DMS114 treated with DMSO at 0.1 percent for 48 hours (cell line): ENCODE data around the gene ANKRD27.
A peak's percentile ranks its signal among the peaks of the same experiment; 100 is the strongest.
"Not testable (repeated sequence)": the region's sequence is repeated elsewhere in the genome, so short reads cannot be mapped to it uniquely, and the experiment has no call there.

Experiments used
- DNase-seq: peaks from one replicate; lab custom pipeline; 2025; ENCODE audit not compliant: unreplicated experiment; lab: John Stamatoyannopoulos, UW

Gene ANKRD27

DNA sequence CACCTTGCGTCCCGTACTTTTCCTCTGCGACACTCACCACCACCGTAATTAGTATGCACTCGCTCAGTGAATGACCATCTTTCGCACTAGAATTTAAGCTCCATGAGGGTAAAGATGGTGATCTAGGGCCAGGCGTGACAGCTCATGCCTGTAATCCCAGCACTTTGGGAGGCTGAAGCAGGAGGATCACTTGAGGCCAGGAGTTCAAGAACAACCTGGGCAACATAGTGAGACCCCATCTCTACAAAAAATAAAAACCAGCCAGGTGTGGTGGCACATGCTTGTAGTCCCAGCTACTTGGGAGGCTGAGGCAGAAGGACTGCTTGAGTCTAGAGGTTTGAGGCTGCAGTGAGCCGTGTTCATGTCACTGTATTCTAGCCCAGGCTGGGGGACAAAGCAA is 18.6 kb downstream of the ANKRD27 start:
- DNase-seq: not testable (repeated sequence)

DNA sequence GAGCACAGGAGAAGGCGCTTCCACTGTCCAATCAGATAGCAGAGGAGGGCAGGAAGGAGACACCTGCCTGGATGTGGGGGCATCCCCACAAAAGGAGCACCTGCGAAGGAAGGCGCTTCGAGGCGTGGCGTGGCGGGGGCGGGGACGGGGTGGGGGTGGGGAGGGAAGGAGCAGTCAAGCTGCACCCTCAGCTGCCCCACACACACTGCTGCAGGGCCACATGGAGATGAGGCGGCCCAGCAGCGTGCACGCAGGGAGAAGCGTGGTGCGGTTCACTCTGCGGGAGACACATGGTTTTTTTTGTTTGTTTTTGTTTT is 21.4 kb downstream of the ANKRD27 start:
- no peak for DNase-seq

DNA sequence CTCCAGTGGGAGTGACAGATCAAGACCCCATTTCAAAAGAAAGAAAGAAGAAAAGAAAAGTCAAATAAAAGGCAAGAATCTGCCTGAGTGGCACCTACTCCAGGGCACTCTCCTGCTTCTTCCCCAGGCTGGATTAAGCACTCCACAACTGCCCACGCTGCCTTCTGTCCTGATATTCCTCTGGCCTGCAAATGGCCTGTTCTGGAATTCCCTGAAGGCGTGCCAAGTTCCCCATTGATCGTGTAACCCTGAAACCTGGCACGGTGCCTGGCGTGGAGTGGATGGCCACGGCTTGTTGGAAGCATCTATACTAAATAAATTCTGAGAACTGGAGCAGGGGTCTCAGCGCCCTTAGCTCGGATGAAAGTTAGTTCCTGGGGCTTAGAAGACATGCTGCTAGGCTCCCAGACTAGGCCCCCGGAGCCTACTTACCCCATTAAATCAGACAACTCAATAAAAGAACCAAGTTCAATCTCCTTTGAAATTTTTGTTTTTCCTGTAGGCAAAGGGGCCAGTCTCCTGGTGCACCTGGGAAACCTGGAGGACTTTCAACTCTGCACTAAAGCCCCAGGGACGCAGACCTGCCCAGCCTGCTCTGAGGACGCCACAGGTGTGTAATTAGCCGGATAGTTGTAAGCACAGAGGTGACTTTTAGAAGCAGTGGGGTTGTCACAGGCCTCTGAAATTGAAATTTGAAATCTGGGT is 21.9 kb downstream of the ANKRD27 start:
- DNase-seq: no peak

DNA sequence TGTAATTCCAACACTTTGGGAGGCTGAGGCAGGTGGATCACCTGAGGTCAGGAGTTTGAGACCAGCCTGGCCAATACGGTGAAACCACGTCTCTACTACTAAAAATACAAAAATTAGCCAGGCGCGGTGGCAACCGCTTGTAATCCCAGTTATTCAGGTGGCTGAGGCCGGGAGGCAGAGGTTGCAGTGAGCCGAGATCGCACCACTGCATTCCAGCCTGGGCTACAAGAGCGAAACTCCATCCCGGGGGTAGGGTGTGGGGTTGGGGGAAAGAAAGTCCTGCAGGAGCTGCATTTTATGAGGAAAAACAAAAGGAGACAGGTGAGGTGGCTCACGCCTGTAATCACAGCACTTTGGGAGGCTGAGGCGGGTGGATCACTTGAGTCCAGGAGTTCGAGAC is 22.6 kb downstream of the ANKRD27 start:
- not testable (repeated sequence) for DNase-seq

DNA sequence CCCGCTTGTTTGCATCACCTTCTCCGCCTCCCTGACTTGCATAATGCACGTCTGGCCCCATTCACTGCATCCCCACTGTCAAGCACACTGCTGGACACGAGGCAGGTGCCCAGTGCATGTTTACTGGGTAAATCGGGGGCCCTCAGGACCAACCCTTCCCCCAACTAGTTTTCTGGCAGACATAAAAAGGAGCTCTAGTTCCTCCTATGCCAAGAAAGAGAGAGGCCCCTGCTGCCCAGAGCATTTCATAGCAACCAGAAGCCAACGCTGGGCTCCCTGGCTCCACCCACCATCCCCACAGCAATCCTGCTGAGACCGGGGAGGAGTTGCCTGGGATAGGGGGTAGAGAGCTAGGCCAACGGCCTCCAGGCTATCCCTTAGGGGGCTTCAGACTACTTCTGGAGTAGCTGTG is 23.2 kb downstream of the ANKRD27 start:
- peak; percentile 3 for DNase-seq

DNA sequence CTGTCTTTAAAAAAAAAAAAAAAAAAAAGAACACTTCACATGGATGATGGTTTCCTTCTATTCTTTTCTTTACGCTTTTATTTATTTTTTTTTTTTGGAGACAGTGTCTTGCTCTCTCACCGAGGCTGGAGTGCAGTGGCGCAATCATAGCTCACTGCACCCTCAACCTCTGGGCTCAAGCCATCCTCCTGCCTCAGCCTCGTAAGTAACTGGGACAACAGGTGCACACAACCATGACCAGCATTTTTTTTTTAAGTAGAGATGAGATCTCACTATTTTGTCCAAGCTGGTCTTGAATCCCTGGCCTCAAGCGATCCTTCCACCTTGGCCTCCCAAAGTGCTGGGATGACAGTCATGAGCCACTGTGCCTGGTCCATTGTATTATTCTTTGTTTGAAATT is 24.3 kb downstream of the ANKRD27 start:
- no peak for DNase-seq

DNA sequence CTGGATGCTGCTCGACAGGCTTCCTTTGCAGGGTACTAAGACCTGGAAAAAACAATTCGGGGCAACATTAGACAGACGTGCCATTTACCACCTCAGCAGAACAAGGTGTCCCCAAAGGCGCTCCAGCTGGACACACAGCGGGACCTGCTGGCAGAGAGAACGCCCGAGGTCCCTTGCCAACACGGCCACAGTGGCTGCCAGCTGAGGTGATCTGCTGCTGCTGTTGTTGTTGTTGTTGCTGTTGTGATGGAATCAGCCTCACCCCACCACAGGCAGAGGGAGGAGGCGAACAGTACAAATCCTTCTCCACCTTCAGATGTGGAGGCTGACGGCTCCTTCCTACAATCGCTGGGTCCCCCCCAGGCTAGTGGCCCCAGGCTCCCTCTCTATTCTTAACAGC is 25.2 kb downstream of the ANKRD27 start:
- no peak for DNase-seq

DNA sequence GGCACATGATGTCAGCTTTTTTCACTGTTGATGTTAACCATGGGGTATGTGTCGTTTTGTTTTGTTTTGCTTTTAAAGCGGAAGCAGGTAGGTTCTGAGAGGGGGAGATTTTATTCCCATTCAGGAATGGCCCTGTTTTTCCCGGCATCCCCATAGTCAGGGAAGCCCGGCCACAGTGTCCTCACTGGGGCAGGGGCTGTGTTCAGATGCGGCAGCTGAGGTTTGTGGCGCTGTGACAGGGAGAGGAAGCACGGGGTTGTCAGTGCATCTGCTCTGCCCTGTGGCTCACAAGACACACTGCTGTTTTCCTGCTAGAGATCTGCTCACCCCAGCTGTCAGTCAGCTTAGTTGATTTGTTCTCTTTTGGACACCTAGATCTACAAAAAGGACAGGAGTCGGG is 27.6 kb downstream of the ANKRD27 start:
- DNase-seq: no peak

DNA sequence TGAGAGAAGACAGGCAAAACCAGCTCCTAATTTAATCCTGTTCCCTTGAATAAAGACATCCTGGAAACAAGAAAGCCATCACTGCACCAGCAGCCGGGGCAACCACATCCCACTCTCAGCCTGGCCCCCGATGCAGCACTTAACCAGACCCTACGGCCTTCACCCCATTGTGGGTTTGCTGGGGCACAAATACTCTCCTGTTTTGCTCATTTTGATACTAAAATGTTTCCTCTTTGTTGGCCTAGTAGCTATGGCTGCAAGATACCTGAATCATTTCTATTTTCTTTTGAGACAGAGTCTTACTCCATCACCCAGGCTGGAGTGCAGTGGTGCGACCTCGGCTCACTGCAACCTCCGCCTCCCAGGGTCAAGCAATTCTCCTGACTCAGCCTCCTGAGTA is 28.4 kb downstream of the ANKRD27 start:
- no peak for DNase-seq

DNA sequence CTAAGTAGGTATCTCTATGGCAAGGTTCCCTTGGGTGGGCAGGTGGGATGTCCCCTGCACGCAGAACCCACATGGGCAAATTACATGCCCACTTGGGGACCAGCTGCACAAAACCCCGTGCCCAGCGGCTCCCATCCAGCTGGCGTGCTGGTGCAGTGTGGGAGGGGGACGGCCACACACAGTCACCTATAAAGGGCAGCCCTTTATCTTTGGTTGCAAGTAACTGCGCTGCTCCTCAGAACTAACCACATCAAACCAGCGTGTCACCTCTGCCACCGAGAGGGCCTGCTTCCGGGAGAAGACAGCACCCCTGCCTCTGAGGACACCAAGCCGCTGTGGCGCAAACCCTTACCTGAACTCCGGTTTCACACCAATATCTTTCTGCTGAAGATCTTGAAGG is 32.2 kb downstream of the ANKRD27 start:
- DNase-seq: no peak

DNA sequence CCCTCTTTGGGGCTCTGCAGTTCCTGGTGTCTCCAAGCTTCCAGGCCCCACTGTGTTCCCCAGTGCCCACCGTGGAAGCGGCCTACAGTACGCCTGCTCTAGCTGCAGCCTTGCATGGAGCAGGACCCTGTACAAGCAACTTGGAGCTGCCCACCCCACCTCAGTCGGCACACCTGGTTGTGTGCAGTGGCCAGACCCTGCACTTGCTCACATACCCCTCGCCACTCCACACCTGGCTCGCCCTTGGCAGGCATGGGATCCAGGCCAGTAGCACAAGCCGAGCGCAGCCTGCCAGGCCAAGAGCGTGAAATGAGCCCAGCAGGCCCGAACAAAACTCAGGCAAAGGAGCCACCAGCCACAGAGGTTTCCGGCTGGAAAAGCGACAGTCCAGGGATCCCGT is 36.4 kb downstream of the ANKRD27 start:
- no peak for DNase-seq

DNA sequence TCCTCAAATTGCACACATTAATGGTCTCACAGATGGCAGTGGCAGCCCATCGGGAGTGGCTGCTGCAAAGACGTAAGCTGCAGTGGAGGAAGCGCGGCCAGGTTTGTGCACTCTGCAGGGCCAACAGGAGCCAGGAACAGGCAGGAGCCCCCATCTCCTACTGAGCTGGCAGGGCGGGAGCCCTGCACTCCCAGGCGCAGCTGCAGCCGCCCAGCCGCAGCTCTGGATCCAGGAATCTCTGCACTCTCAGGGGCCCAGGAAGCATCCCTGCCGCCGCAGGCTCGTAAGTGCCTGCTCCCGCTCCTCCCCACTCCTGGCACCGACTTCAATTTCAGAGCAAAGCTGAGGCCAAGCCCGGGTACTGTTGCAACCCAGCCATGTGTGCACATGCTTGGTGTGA is 37.5 kb downstream of the ANKRD27 start:
- no peak for DNase-seq

DNA sequence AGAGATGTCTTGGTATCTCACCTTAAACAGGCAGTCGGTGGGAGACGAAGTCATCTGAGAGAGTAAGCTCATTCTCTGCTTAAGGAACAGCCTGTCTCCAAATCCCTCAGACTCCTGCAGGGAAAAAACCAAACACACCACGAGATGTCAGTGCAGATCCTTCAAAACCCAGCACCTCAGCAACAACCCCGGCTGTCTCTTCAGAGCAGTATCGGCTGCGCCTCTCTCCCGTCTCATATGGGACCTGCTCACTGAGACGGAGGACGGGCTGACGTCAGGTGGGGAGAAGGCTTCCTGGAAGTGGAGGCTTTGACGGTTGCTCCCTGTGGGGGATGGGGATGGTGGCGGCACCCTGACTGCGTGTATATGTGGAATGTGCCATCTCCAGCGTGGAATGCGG is 43.6 kb downstream of the ANKRD27 start:
- peak; percentile 8 for DNase-seq

DNA sequence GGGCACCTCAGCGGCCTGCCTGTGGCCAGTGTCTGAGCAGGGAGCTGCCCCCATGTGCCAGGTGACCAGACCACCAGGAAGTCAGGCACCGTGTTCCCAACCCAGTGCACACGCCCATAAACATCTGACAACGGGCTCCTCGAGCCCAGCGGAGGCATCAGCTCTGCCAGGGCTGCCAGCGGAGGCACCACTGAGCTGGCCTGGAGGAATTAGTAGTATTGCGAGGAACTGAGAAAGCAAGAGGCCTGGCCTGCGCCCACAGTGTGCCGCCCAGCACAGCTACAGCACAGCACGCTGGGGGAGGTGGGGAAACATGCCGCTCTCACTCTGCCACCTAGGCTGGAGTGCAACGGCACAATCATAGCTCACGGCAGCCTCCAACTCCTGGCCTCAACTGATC is 44.6 kb downstream of the ANKRD27 start:
- DNase-seq: no peak

DNA sequence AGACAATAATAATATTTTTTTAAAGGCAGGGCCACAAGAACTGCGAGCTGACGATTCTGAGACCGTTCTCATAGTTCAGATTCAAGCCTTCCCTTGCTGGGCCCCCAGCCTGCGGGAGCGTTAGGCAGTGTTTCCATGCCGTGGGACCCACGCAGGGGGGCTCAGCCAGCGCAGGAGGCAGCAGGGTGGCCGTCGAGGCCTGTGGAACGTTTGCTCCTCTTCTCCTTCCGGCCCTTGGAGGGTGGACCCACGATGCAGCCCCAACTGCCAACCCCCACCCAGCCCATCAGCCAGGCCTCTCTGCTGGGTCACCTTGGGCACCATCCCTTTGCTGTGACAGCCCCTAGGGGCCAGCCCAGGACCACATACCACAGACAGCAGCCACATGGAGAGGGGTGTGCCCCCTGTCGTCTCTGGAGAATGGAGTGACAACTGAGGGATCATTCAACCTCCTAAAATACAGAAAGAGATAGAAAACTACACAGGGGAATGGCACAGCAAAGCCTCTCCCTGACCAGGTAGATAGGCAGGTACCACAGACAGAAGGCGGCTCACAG is 47.2 kb downstream of the ANKRD27 start:
- DNase-seq: no peak

DNA sequence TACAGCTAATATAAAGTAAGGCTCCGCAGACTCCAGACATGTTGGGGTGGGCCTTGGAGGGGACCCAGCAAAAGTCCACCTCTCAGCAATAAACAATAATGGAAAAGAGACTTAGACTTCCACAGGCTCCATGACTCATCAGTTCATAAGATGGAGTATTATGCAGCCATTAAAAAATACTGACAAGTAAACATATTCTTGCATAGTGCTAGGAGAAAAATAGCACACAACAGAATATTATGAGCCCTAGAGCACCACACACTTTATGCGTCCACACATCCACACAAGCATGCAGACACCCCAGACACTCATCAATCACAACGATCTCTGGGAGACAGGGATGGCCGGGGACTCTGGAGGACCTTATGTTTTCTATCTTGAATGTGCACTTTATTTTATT is 48.0 kb downstream of the ANKRD27 start:
- DNase-seq: no peak

DNA sequence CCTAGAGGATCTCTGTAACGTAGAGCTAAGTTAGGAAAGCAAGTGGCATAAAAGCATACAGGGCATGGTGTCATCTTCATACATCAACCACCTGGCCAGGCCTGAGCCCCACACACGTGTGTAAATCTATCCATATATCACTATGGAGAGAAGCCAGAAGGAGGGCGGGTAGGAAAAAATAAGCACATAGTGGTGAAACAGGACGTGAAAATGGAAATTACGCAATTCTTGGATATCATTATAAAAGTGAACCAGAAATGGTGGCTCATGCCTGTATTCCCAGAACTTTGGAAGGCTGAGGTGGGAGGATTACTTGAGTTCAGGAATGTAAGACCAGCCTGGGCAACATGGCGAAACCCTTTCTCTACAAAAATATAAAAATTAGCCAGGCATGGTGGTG is 50.6 kb downstream of the ANKRD27 start:
- DNase-seq: no peak

DNA sequence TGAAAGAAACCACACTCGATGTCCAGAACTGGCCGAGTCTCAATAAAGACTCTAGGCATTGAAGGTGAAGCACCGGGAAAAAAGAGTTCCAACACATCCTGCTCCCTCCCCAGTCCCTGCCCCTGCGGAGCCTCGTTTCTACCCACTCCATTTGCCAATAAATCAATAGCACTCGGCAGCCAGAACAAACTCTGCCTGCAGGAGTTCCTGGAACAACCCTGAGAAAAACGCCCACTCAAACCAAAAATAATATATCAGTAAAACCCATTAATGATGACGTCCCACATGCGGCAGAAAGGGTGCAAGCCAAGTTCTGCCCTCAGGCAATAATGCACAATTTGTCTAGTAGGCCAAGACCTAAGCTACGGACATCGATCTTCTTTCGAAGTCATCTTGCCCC is 53.0 kb downstream of the ANKRD27 start:
- DNase-seq: no peak

DNA sequence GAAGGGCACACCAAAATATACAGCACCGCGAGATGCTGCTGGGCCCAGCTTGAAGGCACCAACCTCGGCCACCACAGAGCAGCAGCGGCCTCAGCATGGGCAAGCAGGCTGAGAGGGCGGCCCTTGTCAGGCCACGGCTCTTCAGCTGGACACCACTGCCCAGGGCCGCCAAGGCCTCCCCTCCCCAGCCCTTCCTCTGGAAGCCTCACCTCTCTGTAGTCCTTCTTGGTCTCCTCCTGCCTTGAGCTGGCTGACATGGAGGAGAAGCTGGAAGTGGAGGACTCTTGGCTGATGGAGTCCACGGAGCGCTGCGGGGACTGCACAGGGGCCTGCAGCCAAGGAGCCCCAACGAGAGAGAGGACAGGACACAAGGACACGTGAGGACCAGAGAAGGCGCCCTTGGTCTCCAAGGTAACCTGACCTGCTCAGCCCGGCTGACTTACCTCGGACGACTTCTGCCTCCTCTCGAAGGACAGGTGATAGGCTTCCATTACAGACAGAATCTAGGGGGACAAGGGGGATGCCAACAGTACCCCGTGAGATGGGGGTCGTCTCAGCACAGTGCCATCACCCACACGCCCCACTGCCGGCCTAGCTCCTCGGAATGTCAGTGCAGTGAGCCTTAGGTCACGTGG is 55.8 kb downstream of the ANKRD27 start:
- no peak for DNase-seq

DNA sequence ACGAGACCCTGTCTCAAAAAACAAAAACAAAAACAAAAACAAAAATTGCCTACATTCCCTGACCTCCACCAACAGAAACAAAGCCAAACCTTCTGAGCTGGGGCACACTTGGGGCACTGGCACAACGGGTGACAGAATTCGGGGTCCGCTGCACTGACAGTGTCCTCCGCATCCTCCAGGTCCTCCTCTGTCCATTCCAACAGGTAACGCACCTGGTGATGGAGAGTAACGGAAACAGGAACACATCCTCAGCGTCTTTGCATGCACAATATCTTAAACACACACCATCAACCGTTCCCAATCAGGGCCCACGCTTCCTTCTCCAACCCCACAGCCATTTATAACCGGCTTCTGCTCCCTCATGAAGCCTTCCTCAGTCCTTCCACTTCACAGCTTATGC is 59.4 kb downstream of the ANKRD27 start:
- DNase-seq: no peak

DNA sequence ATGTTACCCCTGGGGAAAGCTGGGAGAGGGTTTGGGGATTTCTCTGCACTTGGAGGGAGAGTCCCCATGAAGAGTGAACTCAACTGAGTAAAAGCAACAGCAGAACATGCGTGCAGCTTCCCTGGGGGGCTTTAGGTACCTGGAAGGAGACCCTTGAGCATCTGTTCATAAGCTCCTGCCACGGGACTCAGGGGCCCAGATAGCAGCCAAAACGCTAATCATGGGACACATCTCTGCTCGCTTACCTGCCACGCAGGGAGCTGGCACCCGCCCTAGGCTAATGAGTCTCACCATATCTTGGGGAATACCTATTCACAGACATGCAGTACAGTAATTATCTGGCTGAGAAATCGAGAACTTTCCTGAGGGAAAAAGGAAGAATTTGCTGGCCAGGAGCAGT is 60.1 kb downstream of the ANKRD27 start:
- DNase-seq: no peak

DNA sequence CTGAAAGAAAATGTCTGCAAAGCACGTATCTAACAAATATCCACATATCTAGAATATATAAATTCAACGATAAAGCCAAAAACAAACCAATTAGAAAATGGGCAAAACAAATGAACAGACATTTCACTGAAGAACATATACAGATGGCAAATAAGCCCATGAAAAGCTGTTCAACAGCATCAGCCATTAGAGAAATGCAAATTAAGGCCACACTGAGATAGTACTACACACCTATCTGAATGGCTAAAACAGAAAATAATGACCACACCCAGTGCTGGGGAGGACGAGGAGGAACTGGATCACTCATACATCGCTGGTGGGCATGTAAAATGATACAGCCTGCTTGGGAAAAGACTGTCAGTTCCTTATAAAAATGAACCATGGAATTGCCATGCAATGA is 62.0 kb downstream of the ANKRD27 start:
- no peak for DNase-seq

DNA sequence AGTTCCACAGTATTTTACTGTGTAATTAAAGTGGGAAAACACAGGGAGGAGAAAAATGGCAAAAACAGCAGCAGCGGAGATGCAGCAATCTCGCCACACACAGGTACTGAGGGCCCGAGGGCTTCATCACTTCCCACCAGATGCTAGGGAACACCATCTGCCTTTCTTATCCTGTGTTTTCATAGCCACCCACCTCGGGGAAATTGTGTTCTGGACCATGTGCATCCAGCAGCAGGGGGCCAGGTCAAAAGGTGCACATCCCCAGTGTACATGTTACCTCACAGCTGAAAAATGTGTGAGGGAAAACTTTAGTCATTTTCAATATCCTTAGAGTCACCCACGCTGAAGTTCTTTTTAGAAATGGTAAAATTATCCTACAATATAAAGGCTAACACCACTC is 63.8 kb downstream of the ANKRD27 start:
- no peak for DNase-seq
